ENCODE results near the gene GCK.

GCK gene

GRCh38 chr7:44116087-44116788 is 73.0 kb downstream of the GCK start:
- no peak for DNase-seq

- DNase-seq: no peak
Observed at GRCh38 chr7:44114586-44115310, 74.5 kb downstream of the GCK start.

GRCh38 chr7:44113764-44114354 is 75.4 kb downstream of the GCK start:
- DNase-seq: no peak

GRCh38 chr7:44112997-44113763 is 76.1 kb downstream of the GCK start:
- DNase-seq: no peak

GRCh38 chr7:44112231-44112996 is 76.8 kb downstream of the GCK start:
- DNase-seq: no peak

GRCh38 chr7:44111761-44112160 is 77.5 kb downstream of the GCK start:
- DNase-seq: no peak

GRCh38 chr7:44110719-44111635 is 78.3 kb downstream of the GCK start:
- DNase-seq: no peak

GRCh38 chr7:44109991-44110390 is 79.2 kb downstream of the GCK start:
- no peak for DNase-seq

- DNase-seq: no peak
Observed at GRCh38 chr7:44108768-44109750, 80.2 kb downstream of the GCK start.

GRCh38 chr7:44107961-44108767 is 81.1 kb downstream of the GCK start:
- DNase-seq: no peak

GRCh38 chr7:44107116-44107960 is 81.9 kb downstream of the GCK start:
- no peak for DNase-seq

- DNase-seq: no peak
Observed at GRCh38 chr7:44106311-44107065, 82.8 kb downstream of the GCK start.

- DNase-seq: no peak
Observed at GRCh38 chr7:44105832-44106231, 83.4 kb downstream of the GCK start.

- no peak for DNase-seq
Observed at GRCh38 chr7:44104860-44105771, 84.1 kb downstream of the GCK start.

- peak in 1 of 5 experiments; percentile 28 for DNase-seq
Observed at GRCh38 chr7:44103923-44104859, 85.0 kb downstream of the GCK start, which contains the start of gene AEBP1. Gene AEBP1, plus strand, starts transcription at chr7:44104345. Its CDS starts 321 bp downstream, at chr7:44104666.

Measured in T-helper 2 cell (primary cell).